ENCODE results near the gene SLC15A3. TPM values are rescaled to one million over a fixed set of nuclear protein-coding genes. Genes with fewer than 3 reads are reported as not detected.

The SLC15A3 gene
- total and polyA plus RNA-seq, 2 experiments from 2014 or later: 14.2 to 15.8 TPM

GRCh38 chr11:60925868-60926267, 26.1 kb downstream of the SLC15A3 start:
- H3K27ac Mint-ChIP-seq: no peak overlapping the region
- no peak for DNase-seq (ENCODE audit: low spot score)
- H3K27me3 Mint-ChIP-seq (ENCODE audit: insufficient read depth, low read depth, poor library complexity): peaks cover 11% of the 10 kb centered on the region
- no peak overlapping the region for H2AFZ ChIP-seq
- peaks cover 6% of the 10 kb centered on the region for H3K4me1 ChIP-seq (ENCODE audit: insufficient read depth)
- no peak overlapping the region for H3K27ac ChIP-seq (ENCODE audit: low read depth)
- peaks cover 9% of the 10 kb centered on the region; the same call in 1 of the 2 replicates for H4K20me1 ChIP-seq (replicated peaks; ENCODE audit: insufficient read depth)
- peaks cover 53% of the 10 kb centered on the region for H3K36me3 Mint-ChIP-seq (ENCODE audit: low read depth)
- peak overlapping the region; percentile 91 for H3K4me3 Mint-ChIP-seq
- peak overlapping the region; percentile 91 for H3K4me3 ChIP-seq
- peak overlapping the region; percentile 90 for H3K4me2 ChIP-seq
- no peaks in the 10 kb centered on the region for H3F3A ChIP-seq (replicated peaks; ENCODE audit: low read depth)
- ATAC-seq: no peak
- no peaks in the 10 kb centered on the region; the same call in 2 of the 3 replicates for H3K9me3 Mint-ChIP-seq
- H3K79me2 ChIP-seq (replicated peaks; ENCODE audit: insufficient read depth): no peaks in the 10 kb centered on the region
- no peaks in the 10 kb centered on the region for H3K9me2 ChIP-seq (ENCODE audit: insufficient read depth)
- H3K27me3 ChIP-seq (ENCODE audit: insufficient read depth): peaks cover 10% of the 10 kb centered on the region; the same call in 1 of the 2 replicates
- peaks cover 20% of the 10 kb centered on the region for H3K4me1 Mint-ChIP-seq
- no peak for TF ChIP-seq EZH2 (IDR thresholded peaks at IDR 0.05; ENCODE audit: low read depth, unreplicated experiment)
- no peak for TF ChIP-seq ZNF462 (CRISPR knock-in tag; IDR thresholded peaks at IDR 0.05)
- TF ChIP-seq CTCF (conservative IDR thresholded peaks at IDR 0.05; ENCODE audit: low read depth in 2 of 2): no peak
- TF ChIP-seq JUNB (IDR thresholded peaks at IDR 0.05; ENCODE audit: unreplicated experiment): no peak
- TF ChIP-seq EZH2phosphoT487 (IDR thresholded peaks at IDR 0.05; ENCODE audit: unreplicated experiment): no peak
- TF ChIP-seq NANOG (IDR thresholded peaks at IDR 0.05; ENCODE audit: borderline replicate concordance): no peak
- no peak for TF ChIP-seq REST (IDR thresholded peaks at IDR 0.05; ENCODE audit: unreplicated experiment)
- no peak for TF ChIP-seq CREB1 (CRISPR knock-in tag; IDR thresholded peaks at IDR 0.05; ENCODE audit: low read depth)
- no peak for TF ChIP-seq ZNF114 (CRISPR knock-in tag; IDR thresholded peaks at IDR 0.05)
- TF ChIP-seq ETS1 (IDR thresholded peaks at IDR 0.05): no peak
- no peak for TF ChIP-seq POLR2AphosphoS5 (IDR thresholded peaks at IDR 0.05; ENCODE audit: low read depth)
- TF ChIP-seq ZNF331 (CRISPR knock-in tag; IDR thresholded peaks at IDR 0.05; ENCODE audit: low read depth): no peak
- TF ChIP-seq STAT1 (IDR thresholded peaks at IDR 0.05; ENCODE audit: unreplicated experiment): no peak
- 0 out of 2 replicates have a peak, but pooled peaks cover 2% of the 10 kb centered on the region for H3K36me3 ChIP-seq (ENCODE audit: insufficient read depth)
